Activated CD4-positive, CD25-positive, alpha-beta regulatory T cell treated with anti-CD3 and anti-CD28 coated beads, Interleukin-2, amount 50 U/mL, for 24 hours (primary cell): ENCODE data around the gene KCNC3.

Experiments
- ATAC-seq, 2 donors: fragments of 150-1000 bp; cut with Tn5 transposase; one replicate each; pipeline ENCODE4 v1.10.0; 2021; ENCODE audit warnings: mild to moderate bottlenecking in 1 of 2, moderate library complexity in 1 of 2

Gene KCNC3

GRCh38 chr19:50310759-50311465 is 18.3 kb downstream of the KCNC3 start:
- ATAC-seq = no peak

GRCh38 chr19:50309396-50310125 is 19.6 kb downstream of the KCNC3 start:
- no peak for ATAC-seq

GRCh38 chr19:50308991-50309390 is 20.2 kb downstream of the KCNC3 start:
- ATAC-seq = no peak

- ATAC-seq = no peak
Measured at GRCh38 chr19:50303558-50303957, 25.6 kb downstream of the KCNC3 start.

GRCh38 chr19:50301607-50301971 is 27.6 kb downstream of the KCNC3 start:
- ATAC-seq = peak; percentile 8 to 22

- peak; percentile 99 to 100 for ATAC-seq
Measured at GRCh38 chr19:50300814-50301606, 28.2 kb downstream of the KCNC3 start.

GRCh38 chr19:50300051-50300450 is 29.1 kb downstream of the KCNC3 start:
- no peak for ATAC-seq

GRCh38 chr19:50293263-50294004 is 35.7 kb downstream of the KCNC3 start:
- ATAC-seq = no peak

- no peak for ATAC-seq
Measured at GRCh38 chr19:50292216-50292827, 36.9 kb downstream of the KCNC3 start.

- ATAC-seq = no peak
Measured at GRCh38 chr19:50290775-50291174, 38.4 kb downstream of the KCNC3 start.

GRCh38 chr19:50290011-50290410 is 39.2 kb downstream of the KCNC3 start:
- ATAC-seq = no peak

GRCh38 chr19:50288954-50289353 is 40.2 kb downstream of the KCNC3 start:
- ATAC-seq = no peak

GRCh38 chr19:50287331-50287730 is 41.8 kb downstream of the KCNC3 start:
- no peak for ATAC-seq

GRCh38 chr19:50286443-50286842 is 42.7 kb downstream of the KCNC3 start:
- no peak for ATAC-seq

GRCh38 chr19:50285833-50286232 is 43.3 kb downstream of the KCNC3 start:
- ATAC-seq = no peak

- ATAC-seq = no peak
Measured at GRCh38 chr19:50281491-50281890, 47.7 kb downstream of the KCNC3 start.

- ATAC-seq = no peak
Measured at GRCh38 chr19:50280983-50281382, 48.2 kb downstream of the KCNC3 start.

GRCh38 chr19:50280074-50280473 is 49.1 kb downstream of the KCNC3 start:
- no peak for ATAC-seq

- no peak for ATAC-seq
Measured at GRCh38 chr19:50277966-50278580, 51.1 kb downstream of the KCNC3 start.

- ATAC-seq = no peak
Measured at GRCh38 chr19:50276370-50277063, 52.7 kb downstream of the KCNC3 start.
